PFSK-1 (cell line): ENCODE data around the gene NXPH1.

Experiments
- FOXP2 ChIP-seq: optimal IDR thresholded peaks from 2 replicates; pipeline ENCODE3; 2011; ENCODE audit warnings: borderline replicate concordance, control low read depth, inconsistent platforms; ENCODE audit not compliant: insufficient read depth; ENCODE audit errors: extremely low read length, extremely low read depth
- POLR2AphosphoS5 ChIP-seq: IDR thresholded peaks from 2 replicates; pipeline ENCODE4 v1.6.1; 2012; ENCODE audit warnings: low read depth, mild to moderate bottlenecking, control low read depth, low read length, moderate library complexity
- SIN3A ChIP-seq: IDR thresholded peaks from 2 replicates; pipeline ENCODE4 v1.6.1; 2012; ENCODE audit warnings: mild to moderate bottlenecking, low read length, moderate library complexity, borderline replicate concordance; ENCODE audit not compliant: insufficient read depth
- TAF1 ChIP-seq: IDR thresholded peaks from 2 replicates; pipeline ENCODE4 v1.6.1; 2012; ENCODE audit warnings: low read length, control low read depth, borderline replicate concordance; ENCODE audit not compliant: insufficient read depth
- TF ChIP-seq, protein P1 (sequence below), 2 experiments: IDR thresholded peaks; 2 replicates each; pipeline versions ENCODE4 v1.6.1 to v1.8.0; 2011 to 2012; ENCODE audit warnings: low read depth in 2 of 2, low read length in 2 of 2, control low read depth in 1 of 2, inconsistent platforms in 1 of 2, mild to moderate bottlenecking in 1 of 2, moderate library complexity in 1 of 2; ENCODE audit not compliant: insufficient read depth in 1 of 2

The NXPH1 gene

GRCh38 chr7:8800986-8801385, 367.6 kb downstream of the NXPH1 start:
- no peak for TF ChIP-seq TAF1
- no peak for TF ChIP-seq POLR2AphosphoS5
- TF ChIP-seq, protein P1, sequence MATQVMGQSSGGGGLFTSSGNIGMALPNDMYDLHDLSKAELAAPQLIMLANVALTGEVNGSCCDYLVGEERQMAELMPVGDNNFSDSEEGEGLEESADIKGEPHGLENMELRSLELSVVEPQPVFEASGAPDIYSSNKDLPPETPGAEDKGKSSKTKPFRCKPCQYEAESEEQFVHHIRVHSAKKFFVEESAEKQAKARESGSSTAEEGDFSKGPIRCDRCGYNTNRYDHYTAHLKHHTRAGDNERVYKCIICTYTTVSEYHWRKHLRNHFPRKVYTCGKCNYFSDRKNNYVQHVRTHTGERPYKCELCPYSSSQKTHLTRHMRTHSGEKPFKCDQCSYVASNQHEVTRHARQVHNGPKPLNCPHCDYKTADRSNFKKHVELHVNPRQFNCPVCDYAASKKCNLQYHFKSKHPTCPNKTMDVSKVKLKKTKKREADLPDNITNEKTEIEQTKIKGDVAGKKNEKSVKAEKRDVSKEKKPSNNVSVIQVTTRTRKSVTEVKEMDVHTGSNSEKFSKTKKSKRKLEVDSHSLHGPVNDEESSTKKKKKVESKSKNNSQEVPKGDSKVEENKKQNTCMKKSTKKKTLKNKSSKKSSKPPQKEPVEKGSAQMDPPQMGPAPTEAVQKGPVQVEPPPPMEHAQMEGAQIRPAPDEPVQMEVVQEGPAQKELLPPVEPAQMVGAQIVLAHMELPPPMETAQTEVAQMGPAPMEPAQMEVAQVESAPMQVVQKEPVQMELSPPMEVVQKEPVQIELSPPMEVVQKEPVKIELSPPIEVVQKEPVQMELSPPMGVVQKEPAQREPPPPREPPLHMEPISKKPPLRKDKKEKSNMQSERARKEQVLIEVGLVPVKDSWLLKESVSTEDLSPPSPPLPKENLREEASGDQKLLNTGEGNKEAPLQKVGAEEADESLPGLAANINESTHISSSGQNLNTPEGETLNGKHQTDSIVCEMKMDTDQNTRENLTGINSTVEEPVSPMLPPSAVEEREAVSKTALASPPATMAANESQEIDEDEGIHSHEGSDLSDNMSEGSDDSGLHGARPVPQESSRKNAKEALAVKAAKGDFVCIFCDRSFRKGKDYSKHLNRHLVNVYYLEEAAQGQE (IDR thresholded peaks at IDR 0.05; ENCODE audit: insufficient read depth in 1 of 2, low read depth in 2 of 2, low read length in 2 of 2), result no peak
- TF ChIP-seq SIN3A, result no peak
- TF ChIP-seq FOXP2, result no peak
